ENCODE data around the gene TPM3. TPM values are rescaled to one million over a fixed set of nuclear protein-coding genes. Genes with fewer than 3 reads are reported as not detected.

The TPM3 gene
- total and polyA plus RNA-seq, 9 of the 15 experiments (the other 6 are each of a cell fraction or from before 2014, with no cell fraction given): 202 to 604 (median 421) TPM

DNA sequence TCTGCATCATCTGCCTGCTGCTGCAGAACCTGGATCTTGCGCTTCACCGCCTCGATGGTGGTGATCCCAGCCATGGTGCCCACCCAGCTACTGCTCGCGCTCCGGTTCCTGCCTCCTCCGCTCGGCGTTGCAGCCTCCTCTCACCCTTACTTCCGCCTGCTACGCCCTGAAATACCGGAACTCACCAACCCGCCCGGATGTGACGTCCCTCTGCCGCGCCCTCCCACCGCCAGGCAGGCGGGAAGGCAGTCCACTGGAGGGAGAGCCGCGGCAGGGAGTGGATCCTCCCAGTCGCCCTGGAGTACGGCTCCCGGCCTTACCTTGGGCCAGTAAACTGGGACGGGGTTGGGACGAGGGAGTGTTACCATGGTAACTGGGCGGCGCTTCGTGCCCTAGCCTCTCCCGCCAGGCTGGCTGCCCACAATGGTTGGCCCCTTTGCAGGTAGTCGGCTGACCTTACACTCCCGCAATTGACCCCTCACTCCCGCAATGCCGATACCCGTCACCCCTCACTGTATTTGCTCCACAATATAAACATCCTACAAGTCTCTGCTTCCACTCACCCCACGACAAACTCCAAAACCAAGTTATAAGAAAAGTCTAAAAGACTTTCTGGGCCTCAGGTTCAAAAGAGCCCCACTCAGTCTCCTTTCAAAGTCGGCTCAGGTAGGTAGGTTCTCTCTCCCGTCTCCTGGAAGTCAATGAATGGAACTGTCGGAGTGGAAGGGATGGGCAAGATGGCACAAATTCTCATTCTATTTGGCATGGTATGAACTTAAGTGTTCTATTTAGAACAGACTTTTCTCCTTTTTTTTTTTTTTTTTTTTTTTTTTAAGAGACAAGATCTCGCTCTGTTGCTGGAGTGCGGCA lies 8.6 kb downstream of the TPM3 start (continued):
- TF ChIP-seq RBBP5 (IDR thresholded peaks at IDR 0.05; ENCODE audit: borderline replicate concordance, insufficient read depth, low read length, poor library complexity, severe bottlenecking) (peak; percentile 78), ZNF76 (CRISPR knock-in tag; IDR thresholded peaks at IDR 0.05; ENCODE audit: borderline replicate concordance) (no peak), HNRNPUL1 (IDR thresholded peaks at IDR 0.05; ENCODE audit: low read length) (no peak), NR3C1 (CRISPR knock-in tag; IDR thresholded peaks at IDR 0.05) (no peak), ZNF146 (CRISPR knock-in tag; IDR thresholded peaks at IDR 0.05; ENCODE audit: unreplicated experiment) (no peak), TBP (optimal IDR thresholded peaks at IDR 0.05; ENCODE audit: low read depth, low read length) (peak; percentile 82), ZNF212 (CRISPR knock-in tag; IDR thresholded peaks at IDR 0.05) (no peak), TFAM (CRISPR knock-in tag; conservative IDR thresholded peaks at IDR 0.05) (no peak), PURB (CRISPR knock-in tag; IDR thresholded peaks at IDR 0.05; ENCODE audit: low read depth) (no peak), HLTF (IDR thresholded peaks at IDR 0.05) (peak; percentile 85), FUS (optimal IDR thresholded peaks at IDR 0.05; ENCODE audit: low read depth, low read length) (no peak), STAT5B (CRISPR knock-in tag; IDR thresholded peaks at IDR 0.05) (no peak), SAP30 (IDR thresholded peaks at IDR 0.05; ENCODE audit: borderline replicate concordance, insufficient read depth, low read depth, low read length, poor library complexity, severe bottlenecking) (peak; percentile 79), POLR2B (IDR thresholded peaks at IDR 0.05; ENCODE audit: low read depth, partially characterized antibody) (peak; percentile 96), ZNF79 (CRISPR knock-in tag; IDR thresholded peaks at IDR 0.05; ENCODE audit: low read depth) (no peak), EP300 (IDR thresholded peaks at IDR 0.05; ENCODE audit: low read length) (no peak), HMG20B (CRISPR knock-in tag; IDR thresholded peaks at IDR 0.05) (no peak), NFATC3 (IDR thresholded peaks at IDR 0.05) (no peak)
- TF ChIP-seq, protein P1, sequence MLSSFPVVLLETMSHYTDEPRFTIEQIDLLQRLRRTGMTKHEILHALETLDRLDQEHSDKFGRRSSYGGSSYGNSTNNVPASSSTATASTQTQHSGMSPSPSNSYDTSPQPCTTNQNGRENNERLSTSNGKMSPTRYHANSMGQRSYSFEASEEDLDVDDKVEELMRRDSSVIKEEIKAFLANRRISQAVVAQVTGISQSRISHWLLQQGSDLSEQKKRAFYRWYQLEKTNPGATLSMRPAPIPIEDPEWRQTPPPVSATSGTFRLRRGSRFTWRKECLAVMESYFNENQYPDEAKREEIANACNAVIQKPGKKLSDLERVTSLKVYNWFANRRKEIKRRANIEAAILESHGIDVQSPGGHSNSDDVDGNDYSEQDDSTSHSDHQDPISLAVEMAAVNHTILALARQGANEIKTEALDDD (IDR thresholded peaks at IDR 0.05): no peak; the same call in 1 of the 2 replicates
- TF ChIP-seq, protein P2, sequence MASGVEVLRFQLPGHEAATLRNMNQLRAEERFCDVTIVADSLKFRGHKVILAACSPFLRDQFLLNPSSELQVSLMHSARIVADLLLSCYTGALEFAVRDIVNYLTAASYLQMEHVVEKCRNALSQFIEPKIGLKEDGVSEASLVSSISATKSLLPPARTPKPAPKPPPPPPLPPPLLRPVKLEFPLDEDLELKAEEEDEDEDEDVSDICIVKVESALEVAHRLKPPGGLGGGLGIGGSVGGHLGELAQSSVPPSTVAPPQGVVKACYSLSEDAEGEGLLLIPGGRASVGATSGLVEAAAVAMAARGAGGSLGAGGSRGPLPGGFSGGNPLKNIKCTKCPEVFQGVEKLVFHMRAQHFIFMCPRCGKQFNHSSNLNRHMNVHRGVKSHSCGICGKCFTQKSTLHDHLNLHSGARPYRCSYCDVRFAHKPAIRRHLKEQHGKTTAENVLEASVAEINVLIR (CRISPR knock-in tag; IDR thresholded peaks at IDR 0.05): peak; percentile 90
- TF ChIP-seq, protein P3, sequence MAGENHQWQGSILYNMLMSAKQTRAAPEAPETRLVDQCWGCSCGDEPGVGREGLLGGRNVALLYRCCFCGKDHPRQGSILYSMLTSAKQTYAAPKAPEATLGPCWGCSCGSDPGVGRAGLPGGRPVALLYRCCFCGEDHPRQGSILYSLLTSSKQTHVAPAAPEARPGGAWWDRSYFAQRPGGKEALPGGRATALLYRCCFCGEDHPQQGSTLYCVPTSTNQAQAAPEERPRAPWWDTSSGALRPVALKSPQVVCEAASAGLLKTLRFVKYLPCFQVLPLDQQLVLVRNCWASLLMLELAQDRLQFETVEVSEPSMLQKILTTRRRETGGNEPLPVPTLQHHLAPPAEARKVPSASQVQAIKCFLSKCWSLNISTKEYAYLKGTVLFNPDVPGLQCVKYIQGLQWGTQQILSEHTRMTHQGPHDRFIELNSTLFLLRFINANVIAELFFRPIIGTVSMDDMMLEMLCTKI (IDR thresholded peaks at IDR 0.05; ENCODE audit: partially characterized antibody): no peak
- TF ChIP-seq, protein P4, sequence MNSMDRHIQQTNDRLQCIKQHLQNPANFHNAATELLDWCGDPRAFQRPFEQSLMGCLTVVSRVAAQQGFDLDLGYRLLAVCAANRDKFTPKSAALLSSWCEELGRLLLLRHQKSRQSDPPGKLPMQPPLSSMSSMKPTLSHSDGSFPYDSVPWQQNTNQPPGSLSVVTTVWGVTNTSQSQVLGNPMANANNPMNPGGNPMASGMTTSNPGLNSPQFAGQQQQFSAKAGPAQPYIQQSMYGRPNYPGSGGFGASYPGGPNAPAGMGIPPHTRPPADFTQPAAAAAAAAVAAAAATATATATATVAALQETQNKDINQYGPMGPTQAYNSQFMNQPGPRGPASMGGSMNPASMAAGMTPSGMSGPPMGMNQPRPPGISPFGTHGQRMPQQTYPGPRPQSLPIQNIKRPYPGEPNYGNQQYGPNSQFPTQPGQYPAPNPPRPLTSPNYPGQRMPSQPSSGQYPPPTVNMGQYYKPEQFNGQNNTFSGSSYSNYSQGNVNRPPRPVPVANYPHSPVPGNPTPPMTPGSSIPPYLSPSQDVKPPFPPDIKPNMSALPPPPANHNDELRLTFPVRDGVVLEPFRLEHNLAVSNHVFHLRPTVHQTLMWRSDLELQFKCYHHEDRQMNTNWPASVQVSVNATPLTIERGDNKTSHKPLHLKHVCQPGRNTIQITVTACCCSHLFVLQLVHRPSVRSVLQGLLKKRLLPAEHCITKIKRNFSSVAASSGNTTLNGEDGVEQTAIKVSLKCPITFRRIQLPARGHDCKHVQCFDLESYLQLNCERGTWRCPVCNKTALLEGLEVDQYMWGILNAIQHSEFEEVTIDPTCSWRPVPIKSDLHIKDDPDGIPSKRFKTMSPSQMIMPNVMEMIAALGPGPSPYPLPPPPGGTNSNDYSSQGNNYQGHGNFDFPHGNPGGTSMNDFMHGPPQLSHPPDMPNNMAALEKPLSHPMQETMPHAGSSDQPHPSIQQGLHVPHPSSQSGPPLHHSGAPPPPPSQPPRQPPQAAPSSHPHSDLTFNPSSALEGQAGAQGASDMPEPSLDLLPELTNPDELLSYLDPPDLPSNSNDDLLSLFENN (IDR thresholded peaks at IDR 0.05; ENCODE audit: low read depth in 2 of 2, low read length in 2 of 2): peak in 1 of 2 experiments; percentile 17; a peak in 1 of 4 replicates

Data from K562 (cell line).